GM23338 (cell line): Measurements from ENCODE around the gene SND1. TPM values are rescaled to one million over a fixed set of nuclear protein-coding genes. Genes with fewer than 3 reads are reported as not detected.

Experiments
- ATAC-seq: fragments of 200-7000 bp; cut with Tn5 transposase; 3 replicates; pipeline ENCODE4 v1.9.1; 2020
- DNase-seq: peaks from one replicate; pipeline ENCODE4 v3.0.0-alpha.2; 2015; ENCODE audit warnings: low spot score
- H2AFZ ChIP-seq: fragments of 200-600 bp; sonication (generic); 2 replicates; pipeline ENCODE4 v1.8.0; 2016; ENCODE audit warnings: antibody characterized with exemption, mild to moderate bottlenecking, moderate library complexity
- H3F3A ChIP-seq: fragments of 200-600 bp; sonication (generic); replicated peaks from 2 replicates; pipeline ENCODE4 v1.8.0; 2017; ENCODE audit warnings: antibody characterized with exemption, mixed run types, low read depth
- H3K27ac ChIP-seq: fragments of 200-600 bp; sonication (generic); 2 replicates; pipeline ENCODE4 v1.6.1; 2016; ENCODE audit warnings: low read depth
- H3K27me3 ChIP-seq: fragments of 200-600 bp; sonication (generic); 2 replicates; pipeline ENCODE4 v1.8.0; 2016; ENCODE audit warnings: mild to moderate bottlenecking, mixed run types, moderate library complexity; ENCODE audit not compliant: insufficient read depth
- H3K36me3 ChIP-seq: fragments of 200-600 bp; sonication (generic); 2 replicates; pipeline ENCODE4 v1.8.0; 2016; ENCODE audit warnings: mild to moderate bottlenecking; ENCODE audit not compliant: insufficient read depth
- H3K4me1 ChIP-seq: fragments of 200-600 bp; sonication (generic); 2 replicates; pipeline ENCODE4 v1.8.0; 2016; ENCODE audit warnings: mild to moderate bottlenecking, moderate library complexity; ENCODE audit not compliant: insufficient read depth
- H3K4me2 ChIP-seq: fragments of 200-600 bp; sonication (generic); 2 replicates; pipeline ENCODE4 v1.7.1; 2017; ENCODE audit warnings: mixed run types
- H3K4me3 ChIP-seq: fragments of 200-600 bp; sonication (generic); 2 replicates; pipeline ENCODE4 v1.6.1; 2016; ENCODE audit warnings: mixed run types
- H3K79me2 ChIP-seq: fragments of 200-600 bp; sonication (generic); replicated peaks from 2 replicates; pipeline ENCODE4 v1.8.0; 2017; ENCODE audit warnings: mild to moderate bottlenecking; ENCODE audit not compliant: insufficient read depth
- H3K9me2 ChIP-seq: fragments of 200-600 bp; sonication (generic); 2 replicates; pipeline ENCODE4 v1.8.0; 2017; ENCODE audit not compliant: insufficient read depth
- H4K20me1 ChIP-seq: fragments of 200-600 bp; sonication (generic); replicated peaks from 2 replicates; pipeline ENCODE4 v1.8.0; 2017; ENCODE audit warnings: mild to moderate bottlenecking; ENCODE audit not compliant: insufficient read depth
- H3K27ac Mint-ChIP-seq: 2 replicates; pipeline ENCODE4 v1.8.0; 2020; ENCODE audit warnings: inconsistent platforms, mild to moderate bottlenecking, moderate library complexity, mixed read lengths
- H3K27me3 Mint-ChIP-seq: 3 replicates; pipeline ENCODE4 v1.8.0; 2022; ENCODE audit warnings: low read depth, mild to moderate bottlenecking, moderate library complexity, mixed read lengths, inconsistent platforms; ENCODE audit not compliant: insufficient read depth, poor library complexity
- H3K36me3 Mint-ChIP-seq: 3 replicates; pipeline ENCODE4 v1.8.0; 2021; ENCODE audit warnings: low read depth, mild to moderate bottlenecking, inconsistent platforms, moderate library complexity, mixed read lengths
- H3K4me1 Mint-ChIP-seq: 3 replicates; pipeline ENCODE4 v1.8.0; 2020; ENCODE audit warnings: mild to moderate bottlenecking, inconsistent platforms, mixed read lengths
- H3K4me3 Mint-ChIP-seq: 3 replicates; pipeline ENCODE4 v1.8.0; 2021; ENCODE audit warnings: moderate library complexity, mild to moderate bottlenecking, inconsistent platforms, mixed read lengths
- H3K9me3 Mint-ChIP-seq: 3 replicates; pipeline ENCODE4 v1.8.0; 2020; ENCODE audit warnings: moderate library complexity, mild to moderate bottlenecking, inconsistent platforms, mixed read lengths
- CREB1 ChIP-seq: fragments of 250-450 bp; sonication (Bioruptor Pico); IDR thresholded peaks from 2 replicates; pipeline ENCODE4 v1.5.0; 2020; ENCODE audit warnings: low read depth, mild to moderate bottlenecking, moderate library complexity
- ETS1 ChIP-seq: IDR thresholded peaks from 2 replicates; pipeline ENCODE4 v1.6.1; 2016; ENCODE audit warnings: antibody characterized with exemption
- EZH2phosphoT487 ChIP-seq: fragments of 200-600 bp; sonication (generic); IDR thresholded peaks from one replicate; pipeline ENCODE4 v1.8.1; 2018; ENCODE audit warnings: antibody characterized with exemption; ENCODE audit not compliant: unreplicated experiment
- JUNB ChIP-seq: IDR thresholded peaks from one replicate; pipeline ENCODE4 v1.6.1; 2016; ENCODE audit warnings: antibody characterized with exemption; ENCODE audit not compliant: unreplicated experiment
- NANOG ChIP-seq: IDR thresholded peaks from 2 replicates; pipeline ENCODE4 v1.6.1; 2016; ENCODE audit warnings: antibody characterized with exemption, borderline replicate concordance
- POLR2AphosphoS5 ChIP-seq: IDR thresholded peaks from 2 replicates; pipeline ENCODE4 v1.6.1; 2016; ENCODE audit warnings: antibody characterized with exemption, low read depth
- REST ChIP-seq: IDR thresholded peaks from one replicate; pipeline ENCODE4 v1.6.1; 2018; ENCODE audit warnings: antibody characterized with exemption; ENCODE audit not compliant: unreplicated experiment
- STAT1 ChIP-seq: IDR thresholded peaks from one replicate; pipeline ENCODE4 v1.6.1; 2016; ENCODE audit warnings: antibody characterized with exemption; ENCODE audit not compliant: unreplicated experiment
- ZNF114 ChIP-seq: fragments of 250-450 bp; sonication (Bioruptor Pico); IDR thresholded peaks from 2 replicates; pipeline ENCODE4 v1.5.0; 2020; ENCODE audit warnings: mild to moderate bottlenecking, moderate library complexity
- ZNF462 ChIP-seq: fragments of 250-450 bp; sonication (Bioruptor Pico); IDR thresholded peaks from 2 replicates; pipeline ENCODE4 v1.5.0; 2020; ENCODE audit warnings: mild to moderate bottlenecking, moderate library complexity
- polyA plus RNA-seq: library from polyadenylated mRNA; unstranded; fragments of >200 nt; fragmentation: Nextera tagmentation; extraction: Ambion mirVana; gene quantifications from 2 replicates; pipeline ENCODE4 v1.2.1, GENCODE V29; 2016
- total RNA-seq: library from RNA; depleted of rRNA; stranded (reverse); fragments of >200 nt; shearing (Covaris generic); gene quantifications from 2 replicates; pipeline ENCODE4 v1.2.3, GENCODE V29; 2014

Gene SND1
- total and polyA plus RNA-seq, 2 experiments from 2014 or later: 107 to 254 TPM

GRCh38 chr7:127859330-127859729, 207.3 kb downstream of the SND1 start:
- Histone ChIP-seq H3K9me2 (no peaks in the 10 kb centered on the region), H2AFZ (no peak overlapping the region), H3K4me1 (peaks cover 30% of the 10 kb centered on the region), H4K20me1 (peaks cover 15% of the 10 kb centered on the region; the same call in 1 of the 2 replicates), H3K4me3 (no peak overlapping the region), H3K27me3 (no peaks in the 10 kb centered on the region), H3K79me2 (peaks cover 38% of the 10 kb centered on the region), H3K27ac (no peak overlapping the region), H3K36me3 (no peaks in the 10 kb centered on the region), H3F3A (no peaks in the 10 kb centered on the region), H3K4me2 (no peak overlapping the region)
- DNase-seq (no peak), ATAC-seq (no peak)
- H3K27me3 Mint-ChIP-seq: peaks cover 1% of the 10 kb centered on the region
- H3K4me1 Mint-ChIP-seq: peaks cover 27% of the 10 kb centered on the region
- no peaks in the 10 kb centered on the region for H3K9me3 Mint-ChIP-seq
- TF ChIP-seq POLR2AphosphoS5 (no peak), STAT1 (no peak), EZH2phosphoT487 (no peak), NANOG (no peak), JUNB (no peak), ETS1 (no peak), CREB1 (CRISPR knock-in tag) (no peak), ZNF462 (CRISPR knock-in tag) (no peak), ZNF114 (no peak), REST (no peak)
- no peak overlapping the region for H3K27ac Mint-ChIP-seq
- no peaks in the 10 kb centered on the region; the same call in 2 of the 3 replicates for H3K36me3 Mint-ChIP-seq
- no peak overlapping the region for H3K4me3 Mint-ChIP-seq
